ENCODE results near the gene DNAH14. TPM values are rescaled to one million over a fixed set of nuclear protein-coding genes. Genes with fewer than 3 reads are reported as not detected.
"Not testable (repeated sequence)": the region's sequence is repeated elsewhere in the genome, so short reads cannot be mapped to it uniquely, and the experiment has no call there.

Gene DNAH14
- total and polyA plus RNA-seq, 8 donors: 7.9 to 27.6 (median 17.5) TPM

GRCh38 chr1:225371366-225372010 lies 442.0 kb downstream of the DNAH14 start:
- no peaks in the 10 kb centered on the region for H3K36me3 ChIP-seq
- no peaks in the 10 kb centered on the region for H3K9me3 ChIP-seq
- 88 to 89% methylated on average over 3 of the region's 3 CpGs for WGBS, 2 donors
- intact Hi-C loops (cut with DNase I): no loop called here
- H3K4me1 ChIP-seq: no peaks in the 10 kb centered on the region
- H3K4me3 ChIP-seq: no peak overlapping the region
- TF ChIP-seq CTCF (IDR thresholded peaks at IDR 0.05): no peak
- DNase-seq: no peak
- no peak for ATAC-seq
- no peak overlapping the region for H3K27ac ChIP-seq
- H3K27me3 ChIP-seq: no peaks in the 10 kb centered on the region
- peak; percentile 29 for FAIRE-seq

- no peak for DNase-seq
Measured at GRCh38 chr1:225373155-225373554, 443.7 kb downstream of the DNAH14 start.

GRCh38 chr1:225374996-225375395 lies 445.5 kb downstream of the DNAH14 start:
- WGBS, 2 donors: 89 to 93% methylated on average over 4 of the region's 4 CpGs
- no peak for FAIRE-seq
- no peak for ATAC-seq
- no peak for TF ChIP-seq CTCF (IDR thresholded peaks at IDR 0.05)
- DNase-seq: no peak
- H3K27ac ChIP-seq: no peak overlapping the region
- no peaks in the 10 kb centered on the region for H3K36me3 ChIP-seq
- no peaks in the 10 kb centered on the region for H3K9me3 ChIP-seq
- intact Hi-C loops (cut with DNase I): no loop called here
- no peaks in the 10 kb centered on the region for H3K27me3 ChIP-seq
- no peak overlapping the region for H3K4me3 ChIP-seq
- H3K4me1 ChIP-seq: no peaks in the 10 kb centered on the region

More at GRCh38 chr1:225373155-225373554, 443.7 kb downstream of the DNAH14 start:
- ATAC-seq (no peak), FAIRE-seq (no peak)
- no peak for TF ChIP-seq CTCF (IDR thresholded peaks at IDR 0.05)
- 91 to 94% methylated on average over 21 of the region's 21 CpGs for WGBS, 2 donors
- Histone ChIP-seq H3K9me3 (no peaks in the 10 kb centered on the region), H3K4me3 (no peak overlapping the region), H3K27me3 (no peaks in the 10 kb centered on the region), H3K36me3 (no peaks in the 10 kb centered on the region), H3K4me1 (no peaks in the 10 kb centered on the region), H3K27ac (no peak overlapping the region)
- intact Hi-C loops (cut with DNase I): no loop called here

- DNase-seq (peak in 3 of 6 donors; percentile 22 to 45 (median 23)), FAIRE-seq (no peak), ATAC-seq (peak in 3 of 4 donors; percentile 61 to 83 (median 76))
- no peaks in the 10 kb centered on the region for H3K27me3 ChIP-seq
- no peak overlapping the region for H3K4me3 ChIP-seq
- intact Hi-C loops (cut with DNase I): no loop called here
- H3K27ac ChIP-seq: no peak overlapping the region
- TF ChIP-seq CTCF (IDR thresholded peaks at IDR 0.05): no peak
- H3K36me3 ChIP-seq: no peaks in the 10 kb centered on the region
- no peaks in the 10 kb centered on the region for H3K9me3 ChIP-seq
- 51 to 53% methylated on average over 10 of the region's 10 CpGs for WGBS, 2 donors
- H3K4me1 ChIP-seq: no peaks in the 10 kb centered on the region
Measured at GRCh38 chr1:225378880-225379279, 449.4 kb downstream of the DNAH14 start.

- no peaks in the 10 kb centered on the region for H3K27me3 ChIP-seq
- no peaks in the 10 kb centered on the region for H3K9me3 ChIP-seq
- no peak overlapping the region for H3K4me3 ChIP-seq
- H3K4me1 ChIP-seq: no peaks in the 10 kb centered on the region
- no peak for TF ChIP-seq CTCF (IDR thresholded peaks at IDR 0.05)
- H3K36me3 ChIP-seq: no peaks in the 10 kb centered on the region
- no peak overlapping the region for H3K27ac ChIP-seq
- ATAC-seq (no peak), FAIRE-seq (no peak), DNase-seq (no peak)
- 58 to 75% methylated on average over 1 of the region's 1 CpG for WGBS, 2 donors
- intact Hi-C loops (cut with DNase I): no loop called here
Measured at GRCh38 chr1:225380691-225381090, 451.2 kb downstream of the DNAH14 start.

GRCh38 chr1:225386860-225387259 lies 457.4 kb downstream of the DNAH14 start:
- H3K9me3 ChIP-seq; ATAC-seq; H3K4me3 ChIP-seq; H3K27me3 ChIP-seq; intact Hi-C loops (cut with DNase I); FAIRE-seq; H3K27ac ChIP-seq; DNase-seq; H3K4me1 ChIP-seq; H3K36me3 ChIP-seq: not testable (repeated sequence)
- 94 to 95% methylated on average over 3 of the region's 3 CpGs for WGBS, 2 donors

Measured in pancreas (tissue), 10 donors.